Cardiac fibroblast (primary cell): ENCODE data around the gene CMTM7.
A peak's percentile ranks its signal among the peaks of the same experiment; 100 is the strongest.

Experiments used
- DNase-seq, 2 donors: peaks; one replicate each; pipeline versions ENCODE4 v3.0.0 to v3.0.0-alpha.2; 2010; ENCODE audit warnings: low read depth in 2 of 2
- H3K4me3 ChIP-seq, 2 donors: replicated peaks in 1 of 2; 1 replicate in 1 of 2; 2 replicates in 1 of 2; pipeline ENCODE4 v1.5.1; 2011; ENCODE audit warnings: low read depth in 2 of 2, low read length in 2 of 2, mild to moderate bottlenecking in 2 of 2, moderate library complexity in 1 of 2
- CTCF ChIP-seq: IDR thresholded peaks from one replicate; pipeline ENCODE4 v1.5.1; 2011; ENCODE audit warnings: low read depth, mild to moderate bottlenecking, low read length, inconsistent platforms

The CMTM7 gene

GRCh38 chr3:32495609-32496008 is 104.0 kb downstream of the CMTM7 start:
- no peak overlapping the region for H3K4me3 ChIP-seq
- no peak for TF ChIP-seq CTCF
- DNase-seq: no peak

- no peak for TF ChIP-seq CTCF
- no peak overlapping the region for H3K4me3 ChIP-seq
- no peak for DNase-seq
Observed at GRCh38 chr3:32498252-32498651, 106.6 kb downstream of the CMTM7 start.

DNA sequence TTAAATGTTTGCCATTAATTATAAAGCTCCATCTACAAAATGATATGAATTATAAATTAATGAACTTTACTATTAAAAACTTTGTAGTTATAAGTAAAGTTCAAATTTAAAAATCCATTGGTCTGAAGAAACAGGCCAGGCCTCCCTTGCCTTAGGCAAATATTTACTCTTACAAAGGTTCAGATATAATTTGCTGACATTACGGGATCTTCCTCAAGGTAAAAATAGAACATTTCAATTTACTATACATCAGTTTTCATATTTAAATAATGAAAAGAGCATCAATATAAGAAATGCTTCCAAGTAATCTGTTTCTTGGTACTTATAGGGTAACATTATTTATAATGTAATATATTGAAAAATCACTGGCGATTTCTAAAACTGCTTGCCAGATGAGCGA is 107.3 kb downstream of the CMTM7 start:
- no peak for DNase-seq
- TF ChIP-seq CTCF: no peak

DNA sequence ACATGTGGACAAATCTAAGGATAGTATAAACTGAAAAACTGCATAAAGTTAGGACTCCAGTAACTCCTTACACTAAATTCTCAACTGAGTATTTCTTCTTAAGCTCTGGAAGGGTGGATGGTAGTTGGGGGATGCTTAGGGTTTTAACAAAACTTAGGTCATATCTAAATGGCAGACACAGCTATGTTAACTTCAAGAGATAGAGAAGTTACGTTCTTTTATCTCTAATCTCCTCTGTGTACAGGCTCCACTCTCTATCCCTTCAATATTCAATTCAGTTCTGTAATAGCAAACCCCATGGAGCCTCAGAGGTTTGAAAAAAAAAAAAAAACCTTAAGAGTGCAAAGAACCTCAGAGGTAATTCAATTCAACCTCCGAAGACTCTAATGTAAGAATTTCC is 107.9 kb downstream of the CMTM7 start:
- no peak for DNase-seq
- no peak for TF ChIP-seq CTCF
- no peak overlapping the region for H3K4me3 ChIP-seq

More for the DNA sequence above, 107.3 kb downstream of the CMTM7 start:
- H3K4me3 ChIP-seq: no peak overlapping the region

GRCh38 chr3:32500231-32500630 is 108.6 kb downstream of the CMTM7 start:
- DNase-seq: no peak
- no peak for TF ChIP-seq CTCF
- H3K4me3 ChIP-seq: no peak overlapping the region

- DNase-seq: peak in 1 of 2 donors; percentile 23
- H3K4me3 ChIP-seq: peak overlapping the region; percentile 73 to 85
- no peak for TF ChIP-seq CTCF
Observed at GRCh38 chr3:32500880-32501782, 109.5 kb downstream of the CMTM7 start.
